Pulmonary artery endothelial cell (primary cell): ENCODE measurements around the gene SEPTIN5. TPM values are rescaled to one million over a fixed set of nuclear protein-coding genes. Genes with fewer than 3 reads are reported as not detected.
"Not testable (repeated sequence)": the region's sequence is repeated elsewhere in the genome, so short reads cannot be mapped to it uniquely, and the experiment has no call there.

Source experiments
- DNase-seq: peaks from one replicate; pipeline ENCODE4 v3.0.0-alpha.2; 2011; ENCODE audit warnings: low read depth, low spot score
- total RNA-seq: library from RNA; depleted of rRNA; stranded (reverse); fragments of >200 nt; gene quantifications from 2 replicates; pipeline ENCODE4 v1.2.3, GENCODE V29; 2014

Gene SEPTIN5
- total RNA-seq, 1 donor from 2014 or later, result 11.8 TPM

DNA sequence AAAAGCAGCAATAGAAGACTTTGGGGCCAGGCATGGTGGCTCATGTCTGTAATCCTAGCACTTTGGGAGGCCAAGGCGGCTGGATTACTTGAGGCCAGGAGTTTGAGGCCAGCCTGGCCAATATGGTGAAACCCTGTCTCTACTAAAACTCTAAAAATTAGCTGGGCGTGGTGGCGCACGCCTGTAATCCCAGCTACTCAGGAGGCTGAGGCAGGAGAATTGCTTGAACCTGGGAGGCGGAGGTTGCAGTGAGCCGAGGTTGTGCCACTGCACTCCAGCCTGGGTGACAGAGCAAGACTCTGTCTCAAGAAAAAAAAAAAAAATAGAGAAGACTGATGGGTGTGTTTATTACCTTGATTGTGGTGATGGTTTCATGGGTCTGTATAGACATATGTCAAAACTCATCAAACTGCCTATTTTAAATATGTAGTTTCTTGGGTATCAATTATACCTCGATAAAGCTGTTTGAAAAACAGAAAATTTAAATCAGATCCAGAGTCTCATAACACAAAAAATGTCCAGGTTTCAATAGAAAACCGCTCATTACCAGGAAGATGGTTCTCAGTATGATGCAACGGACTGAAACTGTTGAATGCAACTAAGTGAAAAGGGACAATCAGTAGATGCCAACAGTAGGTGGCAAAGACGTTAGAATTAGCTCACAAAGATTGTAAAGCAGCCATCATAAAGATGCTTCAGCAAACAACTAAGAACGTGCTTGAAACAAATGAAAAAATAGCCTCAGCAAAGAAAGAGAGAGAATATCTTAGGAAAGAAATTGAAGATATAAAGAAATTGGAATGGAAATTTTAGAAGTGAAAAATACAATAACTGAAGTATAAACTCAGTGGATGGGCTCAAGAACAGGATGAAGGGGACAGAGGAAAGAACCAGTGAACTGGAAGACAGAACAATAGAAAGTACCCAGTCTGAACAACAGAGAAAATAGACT is 33.1 kb upstream of the SEPTIN5 start:
- DNase-seq, result no peak

DNA sequence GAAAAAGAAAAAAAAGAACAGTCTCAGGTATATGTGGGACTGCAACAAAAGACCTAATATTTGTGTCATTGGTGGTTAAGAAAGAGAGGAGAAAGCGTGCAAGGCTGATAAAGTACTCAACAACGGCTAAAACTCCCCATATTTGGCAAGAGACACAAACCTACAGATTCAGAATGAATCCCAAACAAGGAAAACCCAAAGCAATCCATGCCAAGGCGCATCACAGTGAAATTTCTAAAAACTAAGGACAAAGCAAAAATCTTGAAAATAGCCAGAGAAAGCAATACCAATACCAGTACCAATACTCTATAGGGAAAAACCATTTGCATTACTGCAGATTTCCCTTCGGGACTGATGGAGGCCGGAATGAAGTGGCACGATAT is 32.4 kb upstream of the SEPTIN5 start:
- no peak for DNase-seq

DNA sequence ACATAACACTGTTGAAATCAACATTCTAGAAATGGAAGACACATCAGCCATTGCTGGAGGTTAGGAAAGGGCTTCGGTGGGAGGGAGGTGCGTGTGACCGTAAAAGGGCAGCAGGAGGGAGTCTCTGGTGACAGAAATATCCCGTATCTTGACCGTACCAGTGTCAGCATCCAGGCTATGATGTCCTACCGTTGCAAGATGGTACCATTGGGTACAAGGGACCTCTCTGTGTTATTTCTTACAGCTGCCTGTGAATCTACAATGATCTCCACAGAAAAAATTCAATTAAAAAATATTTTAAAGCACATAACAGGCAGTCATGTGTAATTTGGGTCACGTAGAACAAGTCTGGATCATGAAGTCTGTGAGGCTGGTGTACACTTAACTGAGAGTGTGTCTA is 27.4 kb upstream of the SEPTIN5 start:
- DNase-seq, result no peak

DNA sequence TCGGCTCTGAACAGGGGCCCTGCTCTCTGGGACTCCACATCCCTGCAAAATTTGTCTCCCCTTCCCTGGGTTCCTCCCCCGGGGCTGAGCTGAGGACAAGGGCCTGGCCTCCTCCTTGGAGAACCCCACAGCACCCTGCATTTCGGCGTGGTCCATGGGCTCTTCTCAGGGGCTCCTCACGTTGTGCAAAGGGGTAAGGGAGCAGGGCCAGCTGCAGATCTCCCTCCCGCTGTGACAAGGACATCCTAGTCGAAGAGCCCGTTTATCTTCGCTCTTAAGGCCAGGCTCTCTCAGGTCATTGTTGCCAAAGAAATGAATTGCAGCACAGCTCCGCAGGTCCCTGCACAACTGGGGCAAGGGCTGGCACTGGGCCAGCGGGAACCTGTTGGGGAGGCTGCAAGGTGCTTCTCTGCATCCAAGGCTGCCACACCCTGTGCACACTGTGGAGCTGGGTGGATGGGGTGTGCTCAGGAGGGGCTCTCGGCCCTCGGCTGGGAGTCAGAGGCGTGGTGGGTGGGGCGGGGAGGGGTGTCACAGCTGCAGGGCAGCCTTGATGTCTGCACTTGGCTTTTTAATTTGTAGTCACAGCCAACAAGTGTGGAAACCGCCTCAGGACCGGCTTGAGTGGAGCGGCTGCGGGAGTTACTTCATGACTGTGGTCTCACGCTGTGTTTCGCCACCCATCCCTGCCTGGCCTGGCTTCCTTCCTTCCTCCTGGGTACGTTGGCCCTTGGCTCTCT is 26.6 kb upstream of the SEPTIN5 start:
- DNase-seq, result no peak

DNA sequence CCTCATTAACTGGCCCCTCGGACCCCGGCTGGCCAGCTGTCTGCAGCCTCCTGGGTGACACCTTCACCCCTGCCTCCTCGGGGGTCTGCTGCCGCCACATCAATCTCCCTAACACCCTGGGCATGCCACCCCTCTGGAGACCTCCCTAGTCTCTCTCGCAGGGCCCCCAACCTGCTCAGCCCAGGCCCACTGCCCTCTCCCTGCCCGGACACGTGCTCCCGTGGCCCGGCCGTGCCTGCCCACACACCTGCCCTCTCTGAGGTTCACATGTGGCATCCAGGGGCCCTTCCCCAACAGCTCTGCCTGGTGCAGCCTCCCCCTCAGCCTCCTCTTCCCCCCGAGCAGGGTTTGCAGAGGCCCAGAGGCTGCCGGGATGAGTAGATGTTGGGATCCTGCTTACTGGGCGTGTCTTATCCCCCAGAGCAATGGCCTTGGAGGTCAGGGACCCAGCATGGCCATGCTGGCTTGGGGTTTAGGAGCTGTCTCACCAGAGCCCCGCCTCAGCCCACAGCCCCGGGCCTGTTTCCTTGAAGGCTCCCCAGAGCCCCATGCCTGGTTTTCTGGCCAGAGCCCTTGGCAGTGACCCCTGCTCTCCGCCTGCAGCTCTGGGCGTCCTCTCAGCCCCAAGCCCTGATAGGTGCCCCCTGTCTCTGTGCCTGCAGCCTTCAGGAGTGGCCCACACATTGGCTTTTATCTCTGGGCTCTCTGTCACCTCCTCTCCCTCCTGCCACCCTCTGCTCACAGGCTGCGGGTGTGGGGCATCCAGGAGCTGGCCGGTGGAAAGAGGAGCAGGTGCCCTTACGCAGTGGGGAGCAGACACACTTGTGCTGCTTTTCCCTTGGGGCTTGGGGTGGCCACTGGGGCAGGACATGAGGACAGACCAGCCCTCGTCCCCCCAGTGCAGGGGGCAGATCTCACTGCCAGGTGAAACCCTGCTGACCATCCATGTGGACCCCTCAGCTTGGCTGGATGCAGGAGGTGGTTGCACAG is 25.7 kb upstream of the SEPTIN5 start:
- no peak for DNase-seq

DNA sequence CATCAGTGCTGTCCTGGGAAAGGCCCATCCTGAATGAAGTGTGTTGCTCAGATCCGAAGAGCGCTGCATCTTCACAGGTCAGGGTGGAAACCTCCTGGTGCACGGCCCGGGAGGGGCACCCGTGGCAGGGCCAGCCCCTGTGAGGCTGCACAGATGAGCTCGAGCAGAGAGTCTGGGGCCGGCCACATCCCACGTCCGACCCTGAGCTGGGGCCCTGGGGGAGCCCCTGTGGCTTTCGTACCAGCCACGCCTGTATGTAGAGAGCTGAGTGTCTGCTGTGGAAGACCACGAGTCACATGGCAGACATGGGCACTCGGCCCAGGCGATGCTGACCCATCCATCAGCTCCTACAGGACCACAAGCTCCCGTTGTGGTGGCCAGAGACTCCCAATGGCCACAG is 24.9 kb upstream of the SEPTIN5 start:
- no peak for DNase-seq

DNA sequence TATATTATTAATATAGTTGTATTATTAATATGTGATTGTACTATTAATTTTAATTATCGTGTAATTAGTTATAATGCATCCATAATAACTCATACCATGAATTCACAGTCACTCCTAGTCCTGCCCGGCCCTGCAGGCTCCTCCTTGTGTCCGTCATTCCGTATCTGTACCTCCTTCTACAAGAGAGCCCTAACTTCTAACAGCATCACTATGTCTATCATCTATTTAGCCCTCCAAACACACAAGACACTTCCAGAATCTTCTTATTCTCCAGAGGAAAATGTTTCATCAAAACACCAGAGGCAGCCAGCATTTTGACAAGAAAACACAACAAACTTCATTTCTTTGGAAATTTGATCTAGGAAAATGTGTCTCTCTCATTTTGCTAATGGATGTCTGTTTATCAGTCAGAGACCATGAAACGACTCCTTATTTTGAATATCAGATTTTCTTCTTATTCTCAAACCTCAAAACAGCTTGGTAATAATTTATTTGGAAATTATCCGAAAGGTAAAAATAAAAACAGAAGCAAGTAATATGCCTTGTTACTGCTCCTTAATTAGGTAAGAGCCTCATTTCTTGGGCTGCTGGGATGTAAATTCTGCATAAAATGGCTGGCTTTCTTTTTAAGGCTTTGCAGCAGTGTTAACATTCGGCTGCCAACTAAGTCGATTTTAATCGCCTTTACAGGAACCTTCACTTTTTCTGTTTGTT is 23.1 kb upstream of the SEPTIN5 start:
- no peak for DNase-seq

DNA sequence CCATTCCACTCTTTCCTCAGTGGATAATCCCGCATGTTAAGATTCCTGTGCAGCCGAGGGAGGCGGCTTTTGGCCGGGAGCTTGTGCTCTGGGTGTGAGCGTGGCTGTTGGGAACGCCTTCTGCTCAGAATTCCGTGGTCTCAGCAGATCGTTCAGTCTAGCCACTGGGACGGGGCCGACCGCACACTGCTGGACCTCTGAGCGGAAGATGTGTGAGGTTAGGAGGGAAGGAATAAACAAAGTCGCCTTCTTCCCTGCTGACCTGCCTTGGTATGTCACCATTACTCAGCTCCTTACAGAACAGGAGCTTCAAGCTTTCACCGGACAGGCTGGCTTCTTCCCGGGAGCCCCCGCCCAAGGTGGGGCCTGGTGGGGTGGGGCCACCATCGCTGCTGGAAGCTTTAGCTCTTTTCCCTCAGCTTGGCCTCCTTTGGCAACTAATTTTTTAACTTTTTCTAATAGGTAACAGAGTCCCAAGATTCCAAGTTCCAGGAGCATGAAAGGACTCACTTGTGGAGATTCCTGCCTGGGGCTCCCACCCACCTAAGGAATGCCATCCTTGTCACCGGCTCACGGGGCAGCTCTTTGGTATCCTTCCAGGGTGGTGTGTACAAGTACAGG is 22.5 kb upstream of the SEPTIN5 start:
- DNase-seq, result no peak

DNA sequence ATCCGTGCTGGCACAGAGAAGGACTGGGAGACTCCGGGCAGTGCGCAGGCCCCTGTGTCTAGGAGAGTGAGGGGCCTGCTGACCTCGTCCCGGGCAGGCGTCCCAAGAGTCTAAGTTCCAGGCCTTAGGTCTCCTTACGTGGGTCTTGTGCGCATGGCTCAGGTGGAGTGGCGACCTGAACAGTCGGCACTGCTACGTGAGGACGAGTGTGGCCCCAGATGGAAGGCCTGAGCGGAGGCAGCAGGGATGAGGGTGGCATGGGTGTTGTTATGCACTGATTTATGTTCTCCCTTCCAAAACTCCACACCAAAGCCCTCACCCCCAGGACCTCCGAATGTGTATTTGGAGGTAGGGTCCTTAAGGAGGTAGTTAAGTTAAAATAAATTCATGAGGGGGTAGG is 20.7 kb upstream of the SEPTIN5 start:
- DNase-seq, result no peak

DNA sequence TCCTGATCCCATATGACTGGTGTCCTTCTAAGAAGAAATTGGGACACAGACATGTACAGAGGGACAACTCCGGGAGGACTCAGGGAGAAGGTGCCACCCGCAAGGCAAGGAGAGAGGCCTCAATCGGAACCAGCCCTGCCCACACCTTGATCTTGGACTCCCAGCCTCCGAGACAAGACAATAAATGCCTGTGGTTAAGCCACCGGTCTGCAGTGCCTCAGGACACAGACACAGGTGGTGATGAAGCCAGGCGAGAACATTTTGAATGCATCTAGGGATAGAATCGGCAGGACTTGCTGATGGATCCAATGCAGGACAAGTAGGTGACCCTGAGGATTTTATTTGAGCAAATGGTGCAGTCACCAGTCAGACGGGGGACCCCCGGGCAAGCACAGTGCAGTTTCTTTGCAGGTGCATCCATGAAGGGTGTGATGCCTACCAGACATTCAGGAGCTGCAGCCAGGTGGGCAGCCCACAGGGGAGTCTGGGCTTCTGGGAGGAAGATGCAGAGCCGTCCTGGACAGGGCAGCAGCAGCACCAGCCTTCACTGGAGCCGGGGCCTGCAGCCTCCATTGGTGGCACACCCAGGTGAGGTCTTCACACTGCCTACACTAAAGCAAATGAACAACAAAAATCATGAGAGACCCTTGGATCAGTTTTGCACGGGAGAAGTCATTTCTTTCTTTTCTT is 20.2 kb upstream of the SEPTIN5 start:
- no peak for DNase-seq

DNA sequence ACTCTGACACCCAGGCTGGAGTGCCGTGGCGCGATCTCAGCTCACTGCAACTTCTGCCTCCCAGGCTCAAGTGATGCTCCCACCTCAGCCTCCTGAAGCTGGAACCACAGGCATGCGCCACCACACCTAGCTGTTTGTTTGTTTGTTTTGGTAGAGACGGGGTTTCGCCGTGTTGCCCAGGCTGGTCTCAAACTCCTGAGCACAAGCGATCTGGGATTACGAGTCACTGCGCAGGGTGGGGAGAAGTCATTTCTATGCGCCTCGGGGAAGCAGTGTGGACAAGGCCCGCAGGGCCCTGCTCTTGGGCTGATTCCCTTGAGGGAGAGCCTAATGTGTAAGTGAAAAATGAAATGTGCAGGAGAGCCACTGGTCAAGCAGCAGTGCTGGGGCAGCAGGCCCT is 19.6 kb upstream of the SEPTIN5 start:
- no peak for DNase-seq

DNA sequence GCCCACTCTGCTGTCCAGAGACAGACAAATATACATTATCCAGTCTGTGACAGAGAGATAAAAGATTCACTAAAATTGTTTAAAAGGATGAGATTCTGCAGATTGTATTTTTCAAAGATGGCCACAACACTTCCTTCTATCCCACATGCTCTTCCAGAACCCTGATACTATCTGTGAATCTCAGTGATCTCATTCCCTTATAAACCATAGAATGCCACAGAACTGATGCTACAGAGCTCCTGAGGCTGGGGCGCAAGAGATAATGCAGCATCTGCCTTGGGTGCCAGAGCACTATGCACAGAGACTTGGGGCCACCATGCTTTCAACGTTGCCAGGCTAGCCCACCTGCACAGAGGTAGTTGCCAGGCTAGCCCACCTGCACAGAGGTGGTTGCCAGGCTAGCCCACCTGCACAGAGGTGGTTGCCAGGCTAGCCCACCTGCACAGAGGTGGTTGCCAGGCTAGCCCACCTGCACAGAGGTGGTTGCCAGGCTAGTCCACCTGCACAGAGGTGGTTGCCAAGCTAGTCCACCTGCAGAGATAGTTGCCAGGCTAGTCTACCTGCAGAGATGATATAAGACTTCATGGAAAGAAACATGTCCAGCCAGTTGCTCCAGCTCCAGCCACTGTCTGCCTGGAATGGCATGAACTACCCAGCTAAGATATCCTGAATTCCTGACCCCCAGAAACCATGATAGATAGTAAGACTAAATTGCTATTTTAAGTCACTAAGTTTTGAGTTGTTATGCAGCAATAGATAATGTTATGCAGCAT is 17.6 kb upstream of the SEPTIN5 start:
- DNase-seq, result no peak

DNA sequence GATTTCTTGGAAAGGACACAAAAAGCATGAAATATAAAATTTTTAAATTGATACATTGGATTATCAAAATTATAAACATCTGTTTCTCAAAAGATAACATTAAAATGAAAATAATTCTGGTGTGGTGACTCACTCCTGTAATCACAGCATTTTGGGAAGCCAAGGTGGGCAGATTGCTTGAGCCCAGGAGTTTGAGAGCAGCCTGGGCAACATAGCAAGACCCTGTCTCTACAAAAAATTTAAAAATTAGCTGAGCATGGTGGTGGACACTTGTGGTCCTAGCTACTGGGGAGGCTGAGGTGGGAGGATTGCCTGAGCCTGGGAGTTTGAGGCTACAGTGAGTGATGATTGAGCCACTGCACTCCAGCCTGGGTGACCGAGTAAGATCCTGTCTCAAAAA is 16.4 kb upstream of the SEPTIN5 start:
- not testable (repeated sequence) for DNase-seq

DNA sequence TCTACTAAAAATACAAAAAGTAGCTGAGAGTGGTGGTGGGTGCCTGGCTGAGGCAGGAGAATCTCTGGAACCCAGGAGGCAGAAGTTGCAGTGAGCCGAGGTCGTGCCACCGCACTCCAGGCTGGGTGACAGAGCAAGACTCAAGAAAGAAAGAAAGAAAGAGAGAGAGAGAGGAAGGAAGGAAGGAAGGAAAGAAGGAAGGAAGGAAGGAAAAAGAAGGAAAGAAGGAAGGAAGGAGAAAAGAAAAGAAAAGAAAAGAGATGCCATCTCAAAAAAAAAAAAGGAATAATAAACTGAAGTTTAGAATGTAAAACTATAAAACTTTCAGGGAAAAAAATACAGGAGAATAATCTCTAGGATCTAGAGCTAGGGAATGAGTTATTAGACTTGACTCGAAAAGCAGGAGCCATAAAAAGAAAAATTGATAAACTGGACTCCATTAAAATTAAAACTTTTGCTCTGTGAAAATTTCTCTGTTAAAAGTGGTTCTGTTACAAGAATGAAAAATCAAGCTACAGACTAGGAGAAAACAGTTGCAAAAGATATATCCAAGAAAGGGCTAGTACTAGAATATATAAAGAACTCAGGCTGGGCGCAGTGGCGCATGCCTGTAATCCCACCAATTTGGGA is 13.4 kb upstream of the SEPTIN5 start:
- DNase-seq, result no peak

DNA sequence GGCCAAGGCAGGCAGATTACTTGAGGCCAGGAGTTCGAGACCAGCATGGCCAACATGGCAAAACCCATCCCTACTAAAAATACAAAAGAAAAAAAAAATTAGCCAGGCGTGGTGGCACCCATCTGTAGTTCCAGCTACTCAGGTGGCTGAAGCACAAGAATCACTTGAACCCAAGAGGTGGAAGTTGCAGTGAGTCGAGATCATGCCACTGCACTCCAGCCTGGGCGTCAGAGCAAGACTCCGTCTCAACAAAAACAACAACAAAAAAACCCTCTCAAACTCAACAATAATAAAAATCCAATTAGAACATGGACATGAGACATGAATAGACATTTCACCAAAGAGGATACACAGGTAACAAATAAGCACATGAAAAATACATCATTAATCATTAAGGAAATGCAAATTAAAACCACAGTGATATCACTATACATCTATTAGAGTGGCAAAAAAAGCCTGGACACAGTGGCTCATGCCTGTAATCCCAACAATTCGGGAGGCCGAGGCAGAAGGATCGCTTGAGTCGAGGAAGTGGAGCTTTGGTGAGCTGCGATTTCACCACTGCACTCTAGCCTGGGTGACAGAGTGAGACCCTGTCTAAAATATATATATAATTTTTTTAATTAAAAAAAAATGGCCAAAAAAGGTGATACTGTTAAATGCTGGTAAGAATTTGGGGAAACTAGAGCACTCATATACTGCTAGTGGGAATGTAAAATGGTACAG is 12.7 kb upstream of the SEPTIN5 start:
- no peak for DNase-seq

DNA sequence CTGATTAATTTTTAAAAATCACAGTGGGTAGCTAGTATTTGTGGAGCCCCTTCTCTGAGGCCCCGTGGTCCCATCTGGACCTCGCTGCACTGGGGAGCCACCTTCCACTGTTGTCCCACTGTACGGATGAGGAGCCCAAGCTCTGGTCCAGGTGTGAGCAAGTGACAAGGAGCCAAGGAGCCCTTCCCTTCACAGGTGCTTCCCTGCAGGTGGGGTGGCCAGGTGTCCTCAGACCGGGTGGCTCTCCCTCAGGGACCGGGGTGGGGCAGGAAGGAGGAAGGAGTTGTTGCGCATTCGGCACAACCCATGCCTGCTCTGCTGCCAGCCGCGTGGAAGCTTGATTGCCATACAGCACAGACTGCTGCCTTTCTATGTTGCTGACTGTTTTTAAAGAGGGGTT is 10.4 kb upstream of the SEPTIN5 start:
- DNase-seq, result no peak

DNA sequence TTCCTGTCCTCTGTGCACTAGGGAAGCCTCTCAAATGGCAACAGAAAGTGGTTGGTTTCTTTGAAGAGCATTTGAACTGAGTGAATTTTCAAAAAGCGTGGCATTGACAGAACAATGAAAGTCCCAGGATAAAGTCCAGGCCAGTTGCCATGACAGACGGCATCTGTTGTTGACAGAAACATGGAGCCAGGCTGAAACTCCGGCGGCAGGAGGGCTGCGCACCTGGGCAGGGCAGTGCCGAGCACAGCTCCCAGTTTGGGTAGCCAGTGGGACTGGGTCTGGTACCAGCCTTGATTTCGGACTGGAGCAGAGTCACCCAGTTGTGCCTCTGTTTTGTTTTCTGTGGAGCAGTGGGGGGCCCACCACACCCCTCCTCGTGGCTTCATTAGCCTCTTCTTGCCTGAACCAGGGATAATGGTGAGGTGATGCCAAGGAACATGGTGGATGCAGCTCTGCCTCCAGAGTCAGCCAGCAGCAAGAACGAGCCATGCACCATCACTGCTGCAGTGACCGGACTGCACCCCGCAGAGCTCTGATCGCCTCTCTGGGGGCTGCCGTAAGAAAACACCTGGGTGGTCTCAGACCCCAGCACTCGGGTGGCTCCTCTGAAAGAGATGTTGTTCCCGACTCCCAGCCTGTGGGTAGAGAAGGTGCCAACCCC is 9.8 kb upstream of the SEPTIN5 start:
- no peak for DNase-seq
